DMS79 treated with DMSO at 0.1 percent for 48 hours (cell line): Measurements from ENCODE around the gene SEC24B.
A peak's percentile ranks its signal among the peaks of the same experiment; 100 is the strongest.

ENCODE experiments used
- DNase-seq: peaks from one replicate; lab custom pipeline; 2025; lab: John Stamatoyannopoulos, UW

SEC24B gene

DNA sequence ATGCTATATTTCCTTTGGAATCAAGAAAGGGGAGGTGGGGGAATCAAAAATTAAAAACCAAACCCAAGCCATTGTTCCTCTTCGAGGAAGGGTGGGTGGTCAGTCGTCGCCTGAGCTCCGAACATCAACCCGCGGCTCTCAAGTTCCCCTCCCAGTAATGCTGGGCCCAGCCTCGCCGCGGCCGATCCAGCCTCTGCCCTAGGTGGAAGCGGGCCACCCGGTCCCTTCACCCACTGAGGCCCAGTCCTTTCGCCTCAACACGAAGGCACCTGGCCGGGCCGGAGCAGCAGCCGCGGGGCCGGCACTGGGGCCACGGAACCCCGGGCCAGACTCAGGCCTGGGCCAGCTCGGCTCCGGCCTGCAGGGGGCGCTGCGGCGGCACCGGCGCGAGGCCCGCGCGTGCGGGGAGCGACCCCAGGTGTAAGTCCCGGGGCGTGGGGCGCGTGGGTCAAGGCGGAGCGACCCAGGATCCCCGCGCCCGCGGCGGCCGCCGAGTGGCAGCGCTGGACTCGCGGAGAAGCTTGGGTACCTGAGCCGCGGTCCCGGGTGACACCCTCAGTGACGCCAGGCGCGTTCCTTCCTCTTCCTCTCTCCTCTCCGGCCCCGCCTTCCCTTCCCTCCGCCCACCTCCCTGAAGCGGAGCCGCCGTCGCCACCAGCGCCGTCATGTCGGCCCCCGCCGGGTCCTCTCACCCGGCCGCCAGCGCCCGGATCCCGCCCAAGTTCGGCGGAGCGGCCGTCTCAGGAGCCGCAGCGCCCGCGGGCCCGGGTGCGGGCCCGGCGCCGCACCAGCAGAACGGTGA lies at the start of gene SEC24B:
Gene SEC24B, plus strand, starts transcription at position 611 of the 802 bp plus-strand sequence. Its CDS starts 55 bp downstream, at position 666.
- DNase-seq = peak; percentile 32

DNA sequence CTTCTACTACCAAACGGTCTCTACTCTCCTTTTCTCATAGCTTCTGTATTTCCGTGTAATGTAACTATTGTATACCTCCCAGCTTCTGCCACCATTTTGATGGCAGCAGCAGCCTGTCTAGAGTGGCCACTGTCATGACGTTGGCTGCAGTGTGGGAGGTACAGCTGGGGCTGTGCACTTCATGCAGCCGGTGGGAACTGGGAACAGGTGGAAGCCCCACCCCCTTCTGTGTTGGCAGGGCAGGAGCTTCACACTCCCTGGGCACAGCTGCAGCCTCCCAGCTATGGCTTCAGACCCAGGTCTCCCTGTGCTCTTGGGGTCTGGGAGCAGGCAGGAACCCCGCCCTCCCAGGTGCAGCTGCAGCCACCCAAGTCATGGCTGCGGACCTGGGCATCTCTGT lies 49.8 kb upstream of the SEC24B start:
- DNase-seq = no peak

DNA sequence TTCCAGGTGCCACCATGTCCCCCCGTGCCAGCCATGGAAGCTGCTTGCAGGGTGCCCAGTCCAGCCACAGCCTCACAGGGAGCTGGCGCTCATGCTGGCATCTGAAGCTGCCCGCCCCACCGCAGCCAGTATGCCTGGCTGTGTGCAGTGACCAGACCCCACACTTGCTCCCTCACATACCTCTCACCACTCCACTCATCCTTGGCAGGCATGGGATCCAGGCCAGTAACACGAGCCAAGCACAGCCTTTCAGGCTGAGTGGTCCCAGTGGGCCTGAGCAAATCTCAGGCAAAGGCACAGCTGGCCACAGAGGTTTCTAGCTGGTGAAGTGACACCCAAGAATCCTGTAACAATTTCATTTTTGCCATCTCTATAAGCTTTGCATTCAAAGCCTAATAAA lies 48.4 kb upstream of the SEC24B start:
- peak; percentile 5 for DNase-seq

- no peak for DNase-seq
Measured at GRCh38 chr4:109389369-109390114, 44.1 kb upstream of the SEC24B start.

- DNase-seq = no peak
Measured at GRCh38 chr4:109390115-109390768, 43.4 kb upstream of the SEC24B start.

- no peak for DNase-seq
Measured at GRCh38 chr4:109395694-109396093, 37.9 kb upstream of the SEC24B start.

- no peak for DNase-seq
Measured at GRCh38 chr4:109398928-109399327, 34.7 kb upstream of the SEC24B start.

- DNase-seq = no peak
Measured at GRCh38 chr4:109406337-109406931, 27.2 kb upstream of the SEC24B start.

DNA sequence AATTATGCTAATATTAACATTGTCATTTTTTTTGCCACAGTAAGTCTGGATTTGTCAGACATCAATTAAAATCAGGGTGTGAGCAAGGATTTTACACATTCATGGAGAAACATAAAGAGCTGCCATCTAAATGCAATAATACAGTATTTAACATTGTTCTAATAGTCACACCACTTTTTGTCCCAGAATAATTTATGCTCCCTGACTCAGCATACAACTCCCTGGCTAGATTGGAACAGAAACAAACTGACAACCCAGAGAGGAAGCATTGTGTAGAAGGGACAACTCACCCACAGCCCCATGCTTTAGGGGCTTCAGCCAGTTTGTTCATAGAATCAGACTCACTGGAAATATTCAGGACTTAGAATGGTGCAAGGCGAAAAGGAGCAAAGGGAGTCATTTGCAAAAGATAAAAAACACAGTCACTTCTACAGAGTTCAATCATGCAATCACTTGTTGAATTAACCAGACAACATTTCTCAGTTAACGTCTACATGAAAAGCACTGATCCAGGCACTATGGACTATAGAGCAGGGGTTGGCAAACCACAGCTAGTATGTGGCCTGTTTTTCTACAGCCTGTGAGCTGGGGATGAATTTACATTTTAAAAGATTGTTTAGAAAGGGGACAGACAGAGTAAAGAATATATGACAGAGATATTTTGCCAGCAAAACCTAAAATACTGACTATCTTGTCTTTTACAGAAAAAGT lies 26.4 kb upstream of the SEC24B start:
- no peak for DNase-seq

DNA sequence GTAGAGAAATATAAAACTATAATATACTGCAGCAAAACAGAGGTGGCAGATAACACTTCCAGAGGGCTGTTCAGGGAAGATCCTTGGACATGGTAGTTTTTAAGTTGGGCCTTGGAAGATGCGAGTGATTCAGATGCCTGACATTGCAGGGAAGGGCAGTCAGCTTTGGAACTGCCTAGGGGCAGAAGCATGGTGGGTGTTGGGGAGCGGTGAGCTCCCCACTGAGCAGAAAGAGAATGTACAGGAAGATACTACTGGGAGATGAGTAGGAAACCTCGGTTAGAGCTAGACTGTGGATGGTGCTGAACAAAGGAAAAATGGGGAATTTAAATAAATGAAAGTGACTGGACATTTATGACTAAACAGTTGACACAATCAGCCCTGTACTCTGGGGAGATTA lies 24.9 kb upstream of the SEC24B start:
- DNase-seq = no peak

DNA sequence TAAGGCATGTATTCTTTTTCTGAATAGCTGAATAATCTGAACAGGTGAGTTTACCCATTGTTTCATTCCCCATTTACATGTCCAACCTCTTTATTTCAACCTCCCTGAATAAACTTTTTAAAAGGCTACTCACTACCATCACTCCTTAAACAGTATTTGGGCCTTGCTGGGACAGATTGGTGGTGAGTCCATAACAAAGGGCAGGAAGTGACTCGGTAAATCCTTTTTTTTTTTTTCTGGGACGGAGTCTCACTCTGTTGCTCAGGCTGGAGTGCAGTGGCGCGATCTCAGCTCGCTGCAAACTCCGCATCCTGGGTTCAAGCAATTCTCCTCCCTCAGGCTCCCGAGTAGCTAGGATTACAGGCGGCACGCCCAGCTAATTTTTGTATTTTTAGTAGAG lies 23.4 kb upstream of the SEC24B start:
- no peak for DNase-seq

GRCh38 chr4:109410776-109411175 lies 22.8 kb upstream of the SEC24B start:
- no peak for DNase-seq

DNA sequence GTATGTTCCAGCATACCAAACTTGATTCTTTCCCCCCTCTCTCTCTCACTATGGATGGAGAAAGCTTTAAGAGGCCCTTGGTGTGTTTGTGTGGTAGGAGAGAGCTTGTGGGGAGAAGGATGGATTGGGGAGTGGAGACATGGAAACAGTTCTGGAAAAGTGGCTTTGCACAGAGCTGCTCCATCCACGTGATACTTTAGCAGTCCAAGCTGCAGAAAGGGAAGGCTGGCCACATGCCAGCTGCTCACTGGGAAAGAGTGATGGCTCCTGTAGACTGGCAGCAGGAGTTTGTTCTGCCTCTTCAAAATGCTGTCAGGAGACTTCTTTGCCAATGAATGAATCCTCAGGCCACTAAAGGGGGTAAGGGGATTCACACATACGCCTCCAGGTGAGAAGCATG lies 21.7 kb upstream of the SEC24B start:
- no peak for DNase-seq

DNA sequence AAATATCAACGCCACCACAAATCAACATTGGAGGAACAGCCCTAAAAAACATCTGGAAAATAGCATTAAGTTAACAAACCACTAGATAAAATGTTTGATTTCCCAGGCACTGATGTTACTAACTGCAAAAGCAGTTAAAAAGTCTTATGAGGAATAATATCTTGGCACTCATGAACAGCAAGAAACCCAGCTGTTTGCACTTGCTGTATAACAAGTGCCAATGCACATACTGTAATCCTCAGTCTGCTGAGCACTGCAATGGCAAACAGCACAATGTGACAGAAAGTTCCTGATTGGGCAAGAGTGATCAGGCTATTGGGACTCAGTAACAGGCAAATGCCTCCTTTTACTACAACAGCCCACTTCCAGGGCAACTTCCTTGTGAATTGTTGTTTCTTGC lies 20.8 kb upstream of the SEC24B start:
- DNase-seq = no peak

GRCh38 chr4:109414938-109415337 lies 18.7 kb upstream of the SEC24B start:
- no peak for DNase-seq

DNA sequence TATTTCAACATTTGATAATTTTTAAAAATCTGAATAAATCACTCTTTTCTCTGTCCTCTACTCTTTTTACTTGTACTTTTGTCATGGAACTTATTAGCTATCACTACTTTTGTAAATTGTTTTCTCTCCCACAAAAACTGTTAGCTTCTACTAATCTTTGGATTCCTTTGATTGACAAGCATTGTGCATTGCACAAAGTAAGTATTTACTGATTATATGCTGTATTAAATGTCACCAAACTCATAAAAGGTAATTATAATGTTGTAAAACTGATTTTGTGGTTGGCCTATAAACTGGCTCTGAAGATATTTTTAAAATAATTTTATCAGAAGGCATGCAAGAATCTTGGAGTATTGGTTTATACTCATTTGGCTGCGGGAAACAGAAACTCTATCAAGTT lies 15.0 kb upstream of the SEC24B start:
- no peak for DNase-seq

GRCh38 chr4:109419679-109420078 lies 13.9 kb upstream of the SEC24B start:
- DNase-seq = no peak

DNA sequence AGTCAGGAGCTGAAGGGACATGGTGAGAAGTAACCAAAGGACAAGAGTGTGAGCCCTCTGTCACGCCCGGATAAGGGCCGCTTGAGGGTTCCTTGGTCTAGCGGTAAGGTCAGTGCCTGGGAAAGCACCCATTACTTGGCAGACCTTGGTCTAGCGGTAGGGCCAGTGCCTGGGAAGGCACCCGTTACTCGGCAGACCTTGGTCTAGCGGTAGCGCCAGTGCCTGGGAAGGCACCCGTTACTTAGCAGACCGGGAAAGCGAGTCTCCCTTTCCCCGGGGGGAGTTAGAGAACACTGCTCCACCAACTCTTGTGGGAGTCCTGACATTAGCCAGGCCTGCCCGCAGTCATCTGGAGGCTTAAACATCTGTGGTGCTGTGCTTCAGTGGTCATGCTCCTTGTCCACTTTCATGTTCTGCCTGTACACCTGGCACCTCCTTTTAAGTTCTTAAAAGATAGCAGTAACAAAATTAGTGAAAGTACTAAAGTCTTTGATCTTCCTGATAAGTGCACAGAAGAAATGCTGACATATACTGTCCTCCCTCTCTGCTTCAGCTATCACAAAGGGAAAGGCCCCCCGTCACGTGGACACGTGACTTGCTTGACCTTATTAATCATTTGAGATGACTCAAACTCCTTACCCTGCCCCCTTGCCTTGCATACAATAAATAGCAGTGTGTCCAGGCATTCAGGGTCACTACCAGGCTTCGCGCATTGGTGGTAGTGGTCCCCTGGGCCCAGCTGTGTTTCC lies 9.3 kb upstream of the SEC24B start:
- DNase-seq = no peak

- DNase-seq = no peak
Measured at GRCh38 chr4:109425405-109425804, 8.2 kb upstream of the SEC24B start.

GRCh38 chr4:109429545-109429944 lies 4.1 kb upstream of the SEC24B start:
- DNase-seq = no peak

DNA sequence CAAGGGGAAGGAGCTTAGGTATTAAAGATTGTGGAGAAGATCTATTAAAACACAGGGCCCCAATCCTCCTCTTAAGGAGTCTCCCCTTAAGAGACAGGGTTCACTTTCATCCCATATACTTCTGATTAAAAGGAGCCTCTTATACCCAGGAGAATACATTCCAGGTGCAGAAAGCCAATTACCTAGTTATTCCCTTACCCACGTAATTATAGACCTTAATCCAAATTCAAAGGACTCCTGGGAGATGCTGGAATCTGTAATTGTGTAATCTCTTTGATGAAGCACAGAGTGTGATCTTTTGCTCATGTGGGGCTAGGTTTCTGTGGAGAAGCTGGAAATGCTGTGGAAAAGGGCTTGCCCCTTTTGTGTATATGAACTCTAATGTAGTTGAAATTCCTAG lies 1.4 kb upstream of the SEC24B start:
- no peak for DNase-seq
